ENCODE results near the gene FBLIM1. TPM values are rescaled to one million over a fixed set of nuclear protein-coding genes. Genes with fewer than 3 reads are reported as not detected.

The FBLIM1 gene, protein sequence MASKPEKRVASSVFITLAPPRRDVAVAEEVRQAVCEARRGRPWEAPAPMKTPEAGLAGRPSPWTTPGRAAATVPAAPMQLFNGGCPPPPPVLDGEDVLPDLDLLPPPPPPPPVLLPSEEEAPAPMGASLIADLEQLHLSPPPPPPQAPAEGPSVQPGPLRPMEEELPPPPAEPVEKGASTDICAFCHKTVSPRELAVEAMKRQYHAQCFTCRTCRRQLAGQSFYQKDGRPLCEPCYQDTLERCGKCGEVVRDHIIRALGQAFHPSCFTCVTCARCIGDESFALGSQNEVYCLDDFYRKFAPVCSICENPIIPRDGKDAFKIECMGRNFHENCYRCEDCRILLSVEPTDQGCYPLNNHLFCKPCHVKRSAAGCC
- total RNA-seq = 149 and 191 TPM in 2 replicates

DNA sequence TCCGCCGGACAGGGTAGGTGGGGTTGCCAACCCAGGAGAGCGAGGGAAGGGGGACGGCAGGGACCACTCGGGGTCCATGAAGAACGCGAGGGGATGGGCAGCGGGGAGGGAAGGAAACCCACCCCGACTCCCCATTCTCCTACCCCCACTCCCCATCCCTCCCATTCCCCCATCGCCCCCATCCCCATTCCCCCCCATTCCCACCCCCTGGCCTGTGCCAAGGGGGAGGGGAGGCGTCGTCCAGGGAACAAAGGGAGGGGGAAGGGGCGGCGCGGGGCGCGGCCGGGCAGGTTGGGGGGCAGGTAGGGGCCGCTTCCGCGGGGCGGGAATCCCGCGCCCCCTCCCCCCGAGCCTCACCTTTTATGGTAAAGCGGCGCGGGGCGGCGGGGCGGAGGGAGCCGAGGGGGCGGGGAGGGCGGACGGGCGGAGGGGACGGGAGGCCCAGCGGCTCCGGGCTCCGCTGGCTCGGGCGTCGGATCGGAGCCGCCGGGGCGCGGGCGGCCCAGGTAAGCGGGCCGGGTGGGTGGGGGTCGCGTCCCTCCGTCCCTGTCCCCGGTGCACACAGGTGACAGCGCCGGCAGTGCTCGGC lies at the start of gene FBLIM1:
FBLIM1 (plus strand) TSS at position 453 of the 589 bp plus-strand sequence. CDS start 6,189 bp downstream, outside the sequence.

DNA sequence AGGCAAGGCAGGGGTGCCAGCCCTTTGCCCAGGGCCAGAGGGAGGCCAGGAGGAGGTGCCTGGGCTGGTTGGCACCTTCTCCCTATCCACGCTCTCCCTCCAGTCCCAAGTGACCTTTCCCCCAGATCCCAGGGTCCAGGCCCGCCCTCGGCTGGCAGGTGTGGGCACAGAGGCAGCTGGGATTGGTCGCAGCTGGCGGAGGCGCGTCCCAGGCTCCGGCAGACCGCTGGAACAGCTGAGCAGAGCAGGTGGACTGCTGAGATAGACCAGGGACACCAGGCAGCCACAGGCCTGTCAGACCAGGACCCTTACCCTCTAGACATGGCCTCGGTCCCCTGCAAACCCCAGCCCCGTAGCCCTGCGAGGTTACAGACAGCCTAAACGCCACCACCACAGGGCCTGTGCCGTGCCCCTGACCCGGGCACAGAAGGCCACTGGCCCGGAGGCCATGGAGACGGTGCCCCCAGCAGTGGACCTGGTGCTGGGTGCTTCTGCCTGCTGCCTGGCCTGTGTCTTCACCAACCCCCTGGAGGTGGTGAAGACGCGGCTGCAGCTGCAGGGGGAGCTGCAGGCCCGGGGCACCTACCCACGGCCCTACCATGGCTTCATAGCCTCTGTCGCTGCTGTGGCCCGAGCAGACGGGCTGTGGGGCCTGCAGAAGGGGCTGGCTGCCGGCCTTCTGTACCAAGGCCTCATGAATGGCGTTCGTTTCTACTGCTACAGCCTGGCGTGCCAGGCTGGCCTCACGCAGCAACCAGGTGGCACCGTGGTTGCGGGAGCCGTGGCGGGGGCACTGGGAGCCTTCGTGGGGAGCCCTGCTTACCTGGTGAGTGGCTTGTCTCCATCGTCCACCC lies 22.3 kb upstream of the FBLIM1 start, which contains the start of gene SLC25A34:
SLC25A34 (plus strand) TSS at position 221 of the 854 bp plus-strand sequence; CDS start at position 449, 228 bp downstream.

DNA sequence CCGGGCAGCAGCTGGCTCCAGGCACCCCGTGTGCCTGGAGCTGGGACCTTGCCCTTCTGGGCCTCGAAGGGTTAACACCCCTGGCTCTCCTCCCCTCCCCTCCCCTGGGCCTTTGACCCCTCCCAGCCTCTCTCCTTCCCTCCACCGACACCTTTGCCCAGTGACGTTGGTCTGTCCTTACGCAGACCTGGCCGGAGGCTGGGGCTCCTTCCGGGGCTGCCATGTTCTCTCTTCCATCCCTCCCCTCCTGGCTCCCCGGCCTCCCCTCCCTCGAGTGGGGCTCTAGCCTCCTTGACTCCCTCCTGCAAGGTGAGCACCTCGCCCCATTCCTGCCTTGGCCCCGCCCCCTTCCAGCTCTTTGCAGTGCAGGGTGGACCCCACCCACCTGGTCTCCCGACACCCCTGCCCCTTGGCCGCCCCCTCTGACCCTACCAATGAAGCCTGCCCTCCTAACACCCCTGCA lies 16.2 kb upstream of the FBLIM1 start, which contains the start of gene TMEM82:
TMEM82 (plus strand) TSS at position 161 of the 463 bp plus-strand sequence; CDS start at position 222, 61 bp downstream.

DNA sequence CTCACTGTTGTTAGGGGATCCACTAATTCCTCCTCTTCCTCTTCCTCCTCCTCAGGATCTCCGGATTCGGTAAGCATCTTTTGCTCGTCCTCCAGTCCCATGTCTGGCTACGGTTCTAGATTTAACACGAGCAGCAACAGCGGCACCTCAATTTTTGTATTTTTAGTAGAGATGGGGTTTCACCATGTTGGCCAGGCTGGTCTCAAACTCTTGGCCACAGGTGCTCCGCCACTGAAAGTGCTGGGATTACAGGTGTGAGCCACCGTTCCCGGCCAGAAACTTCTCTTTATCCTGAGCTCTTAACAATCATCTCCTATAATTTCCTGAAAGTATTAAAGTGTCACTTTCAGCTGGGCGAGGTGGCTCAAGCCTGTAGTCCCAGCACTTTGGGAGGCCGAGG lies 49.0 kb downstream of the FBLIM1 start, which contains the start of gene UQCRHL:
UQCRHL (minus strand) TSS at position 101 of the 400 bp plus-strand sequence; CDS start at position 101, 0 bp downstream.

Other genes with a start within 250 kb of the FBLIM1 start
- 10.5 and 15.1 TPM in 2 replicates for gene CASP9, start 234.6 kb upstream of the FBLIM1 start, total RNA-seq
- 17.3 and 20.6 TPM in 2 replicates for gene DNAJC16, start 231.9 kb upstream of the FBLIM1 start, total RNA-seq
- gene AGMAT, start 173.7 kb upstream of the FBLIM1 start, total RNA-seq = 0.16 and 0.36 TPM in 2 replicates
- 6.6 and 7.8 TPM in 2 replicates for gene DDI2, start 141.3 kb upstream of the FBLIM1 start, total RNA-seq
- 27.3 and 48.0 TPM in 2 replicates for gene PLEKHM2, start 74.5 kb upstream of the FBLIM1 start, total RNA-seq
- gene SLC25A34, start 22.5 kb upstream of the FBLIM1 start, total RNA-seq = 0.32 and 0.54 TPM in 2 replicates
- gene TMEM82, start 16.3 kb upstream of the FBLIM1 start, total RNA-seq = not detected in 2 replicates
- gene UQCRHL, start 48.9 kb downstream of the FBLIM1 start, total RNA-seq = 1.9 and 2.7 TPM in 2 replicates
- gene SPEN, start 88.9 kb downstream of the FBLIM1 start, total RNA-seq = 8.7 and 15.4 TPM in 2 replicates
- gene ZBTB17, start 217.3 kb downstream of the FBLIM1 start, total RNA-seq = 13.7 and 16.5 TPM in 2 replicates
- gene SRARP, start 245.4 kb downstream of the FBLIM1 start, total RNA-seq = not detected in 2 replicates